Testis (tissue), 3 donors: Measurements from ENCODE around the gene NCR3LG1. TPM values are rescaled to one million over a fixed set of nuclear protein-coding genes. Genes with fewer than 3 reads are reported as not detected.
A peak's percentile ranks its signal among the peaks of the same experiment; 100 is the strongest.

Experiments used
- DNase-seq: peaks from one replicate; pipeline ENCODE4 v3.0.0-alpha.2; 2019
- H3K27ac ChIP-seq, 2 donors: fragments of 200-600 bp; sonication (generic); one replicate each; pipeline ENCODE4 v1.5.1; 2019
- H3K27me3 ChIP-seq: fragments of 200-600 bp; sonication (generic); one replicate; pipeline ENCODE4 v1.5.1; 2019
- H3K36me3 ChIP-seq: fragments of 200-600 bp; sonication (generic); one replicate; pipeline ENCODE4 v1.5.1; 2017; ENCODE audit warnings: low read depth; ENCODE audit errors: missing control alignments
- H3K4me1 ChIP-seq: fragments of 200-600 bp; sonication (generic); one replicate; pipeline ENCODE4 v1.5.1; 2019
- H3K4me3 ChIP-seq, 2 donors: fragments of 200-600 bp; sonication (generic); one replicate each; pipeline ENCODE4 v1.5.1; 2017 to 2019
- H3K9me3 ChIP-seq: fragments of 200-600 bp; sonication (generic); one replicate; pipeline ENCODE4 v1.5.1; 2017
- CTCF ChIP-seq, 3 experiments: fragments of 450-650 bp in 2 of 3; fragments of 200-600 bp in 1 of 3; sonication (generic) in 1 of 3; IDR thresholded peaks; one replicate each; pipeline ENCODE4 v1.5.1; 2016 to 2019; ENCODE audit warnings: antibody characterized with exemption in 3 of 3, mild to moderate bottlenecking in 2 of 3, moderate library complexity in 1 of 3
- POLR2A ChIP-seq: fragments of 450-650 bp; IDR thresholded peaks from one replicate; pipeline ENCODE4 v1.6.1; 2017; ENCODE audit warnings: antibody characterized with exemption, mild to moderate bottlenecking, moderate library complexity
- whole genome bisulfite sequencing, 2 donors: methylation state at CpG; one replicate each; pipeline ENCODE4 v1.1.5; 2018; 5-methylcytosine and 5-hydroxymethylcytosine counted together
- intact Hi-C: fragments of 100-400 bp; cut with DNase I; formaldehyde crosslinking; loops from one replicate; pipeline ENCODE4 v1.15.1; 2023; ENCODE audit warnings: low total_unique reads
- polyA plus RNA-seq: library from polyadenylated mRNA; stranded (reverse); fragments of 350-450 nt; fragmentation: Illumina TruSeq; extraction: RNeasy Lipid Tissue Mini Kit (QIAGEN cat#74804); gene quantifications from one replicate; pipeline ENCODE4 v1.2.3, GENCODE V29; 2014; ENCODE audit warnings: low read depth, low replicate concordance; ENCODE audit not compliant: insufficient read depth
- total RNA-seq, 2 donors: library from RNA; depleted of rRNA; stranded (reverse); fragments of >200 nt; gene quantifications; one replicate each; pipeline ENCODE4 v1.2.3, GENCODE V29; 2016

NCR3LG1 gene
- total and polyA plus RNA-seq, 3 donors from 2014 or later: 5.0 to 10.0 (median 9.3) TPM

- DNase-seq: no peak
- Histone ChIP-seq H3K27me3 (no peaks in the 10 kb centered on the region), H3K9me3 (no peaks in the 10 kb centered on the region), H3K4me1 (peaks cover 3% of the 10 kb centered on the region), H3K36me3 (no peaks in the 10 kb centered on the region), H3K4me3 (peak within 1 kb of the TSS; percentile 45 to 54), H3K27ac (no peak within 1 kb of the TSS)
- 2 to 4% methylated on average over 12 to 51 of the region's 53 CpGs for WGBS, 2 donors
- intact Hi-C loops: loop anchor here (5.0 kb wide), 1 partner anchor 114 kb away; no protein-coding TSS in a partner anchor
- TF ChIP-seq POLR2A (no peak), CTCF (IDR thresholded peaks at IDR 0.05) (no peak)
Measured at GRCh38 chr11:17388609-17389210, 37.1 kb downstream of the NCR3LG1 start, which contains the start of gene KCNJ11. Gene KCNJ11 (minus strand): TSS chr11:17388659. CDS start chr11:17388091, 568 bp downstream.

- peak; percentile 82 for DNase-seq
- H3K4me1 ChIP-seq: peaks cover 3% of the 10 kb centered on the region
- TF ChIP-seq POLR2A (no peak), CTCF (IDR thresholded peaks at IDR 0.05) (peak in 2 of 3 experiments; percentile 23 to 65)
- H3K27me3 ChIP-seq: no peaks in the 10 kb centered on the region
- intact Hi-C loops: loop anchor here (5.0 kb wide), 1 partner anchor 113 kb away; no protein-coding TSS in a partner anchor
- H3K36me3 ChIP-seq: no peaks in the 10 kb centered on the region
- no peak overlapping the region for H3K27ac ChIP-seq
- WGBS, 2 donors: 3 to 14% methylated on average over 9 to 42 of the region's 55 CpGs
- H3K4me3 ChIP-seq: peak overlapping the region; percentile 45 to 54
- no peaks in the 10 kb centered on the region for H3K9me3 ChIP-seq
Measured at GRCh38 chr11:17389211-17389956, 37.8 kb downstream of the NCR3LG1 start.

GRCh38 chr11:17389957-17390649 lies 38.5 kb downstream of the NCR3LG1 start:
- no peak for TF ChIP-seq CTCF (IDR thresholded peaks at IDR 0.05)
- TF ChIP-seq POLR2A: no peak
- intact Hi-C loops: loop anchor here (5.0 kb wide), 1 partner anchor 112 kb away; no protein-coding TSS in a partner anchor

GRCh38 chr11:17391493-17392355 lies 40.1 kb downstream of the NCR3LG1 start:
- Histone ChIP-seq H3K4me3 (no peak overlapping the region), H3K27ac (no peak overlapping the region), H3K27me3 (no peaks in the 10 kb centered on the region), H3K9me3 (no peaks in the 10 kb centered on the region), H3K4me1 (peaks cover 3% of the 10 kb centered on the region), H3K36me3 (no peaks in the 10 kb centered on the region)
- TF ChIP-seq POLR2A: no peak
- TF ChIP-seq CTCF (IDR thresholded peaks at IDR 0.05): no peak
- WGBS, 2 donors: 89% methylated on average over 3 of the region's 3 CpGs
- DNase-seq: no peak
- intact Hi-C loops: no loop called here

More at GRCh38 chr11:17389957-17390649, 38.5 kb downstream of the NCR3LG1 start:
- Histone ChIP-seq H3K4me3 (peak overlapping the region in 1 of 2 donors; percentile 54), H3K27ac (no peak overlapping the region), H3K27me3 (no peaks in the 10 kb centered on the region), H3K9me3 (no peaks in the 10 kb centered on the region), H3K4me1 (peaks cover 3% of the 10 kb centered on the region), H3K36me3 (no peaks in the 10 kb centered on the region)
- 49 to 51% methylated on average over 10 of the region's 10 CpGs for WGBS, 2 donors
- DNase-seq: no peak
